ENCODE data around the gene SLC4A7.
A peak's percentile ranks its signal among the peaks of the same experiment; 100 is the strongest.
"Not testable (repeated sequence)": the region's sequence is repeated elsewhere in the genome, so short reads cannot be mapped to it uniquely, and the experiment has no call there.

Gene SLC4A7

GRCh38 chr3:27454461-27454860 is 29.7 kb downstream of the SLC4A7 start:
- no peak for DNase-seq (ENCODE audit: low read depth)
- no peak overlapping the region for H3K4me3 ChIP-seq (ENCODE audit: low read length)
- TF ChIP-seq CTCF (IDR thresholded peaks at IDR 0.05; ENCODE audit: insufficient read depth, low read depth, low read length, missing control alignments), result no peak

- no peak overlapping the region for H3K4me3 ChIP-seq (ENCODE audit: low read length)
- no peak for TF ChIP-seq CTCF (IDR thresholded peaks at IDR 0.05; ENCODE audit: insufficient read depth, low read depth, low read length, missing control alignments)
- DNase-seq (ENCODE audit: low read depth), result no peak
These were observed 31.7 kb downstream of the SLC4A7 start for GRCh38 chr3:27452368-27453090.

GRCh38 chr3:27451842-27452241 is 32.3 kb downstream of the SLC4A7 start:
- no peak for DNase-seq (ENCODE audit: low read depth)
- TF ChIP-seq CTCF (IDR thresholded peaks at IDR 0.05; ENCODE audit: insufficient read depth, low read depth, low read length, missing control alignments), result no peak
- no peak overlapping the region for H3K4me3 ChIP-seq (ENCODE audit: low read length)

- TF ChIP-seq CTCF (IDR thresholded peaks at IDR 0.05; ENCODE audit: insufficient read depth, low read depth, low read length, missing control alignments), result no peak
- no peak for DNase-seq (ENCODE audit: low read depth)
- H3K4me3 ChIP-seq (ENCODE audit: low read length), result no peak overlapping the region
These were observed 32.9 kb downstream of the SLC4A7 start for GRCh38 chr3:27451251-27451650.

- DNase-seq (ENCODE audit: low read depth), result no peak
- no peak for TF ChIP-seq CTCF (IDR thresholded peaks at IDR 0.05; ENCODE audit: insufficient read depth, low read depth, low read length, missing control alignments)
- no peak overlapping the region for H3K4me3 ChIP-seq (ENCODE audit: low read length)
These were observed 34.5 kb downstream of the SLC4A7 start for GRCh38 chr3:27449530-27450150.

GRCh38 chr3:27442995-27443394 is 41.2 kb downstream of the SLC4A7 start:
- not testable (repeated sequence) for DNase-seq (ENCODE audit: low read depth); H3K4me3 ChIP-seq (ENCODE audit: low read length)

GRCh38 chr3:27438352-27438751 is 45.8 kb downstream of the SLC4A7 start:
- H3K4me3 ChIP-seq (ENCODE audit: low read length); DNase-seq (ENCODE audit: low read depth): not testable (repeated sequence)

- peak; percentile 96 for DNase-seq (ENCODE audit: low read depth)
- no peak overlapping the region for H3K4me3 ChIP-seq (ENCODE audit: low read length)
- TF ChIP-seq CTCF (IDR thresholded peaks at IDR 0.05; ENCODE audit: insufficient read depth, low read depth, low read length, missing control alignments), result no peak
These were observed 53.1 kb downstream of the SLC4A7 start for GRCh38 chr3:27431116-27431515.

All from epithelial cell of esophagus (primary cell).